ENCODE results near the gene CYB5R4. TPM values are rescaled to one million over a fixed set of nuclear protein-coding genes. Genes with fewer than 3 reads are reported as not detected.

CYB5R4 gene
- polyA plus RNA-seq, 1 of the 3 experiments (the other 2 are of a cell fraction) = 3.3 TPM

- Histone ChIP-seq H3K27me3 (ENCODE audit: insufficient read depth) (peaks cover 24% of the 10 kb centered on the region), H3F3A (replicated peaks; ENCODE audit: insufficient read depth) (no peaks in the 10 kb centered on the region), H3K27ac (ENCODE audit: low read depth in 2 of 2, low read length in 1 of 2) (no peak overlapping the region), H3K79me2 (ENCODE audit: insufficient read depth) (no peaks in the 10 kb centered on the region), H3K9me3 (no peaks in the 10 kb centered on the region), H4K20me1 (ENCODE audit: insufficient read depth) (no peaks in the 10 kb centered on the region), H3K9me2 (no peaks in the 10 kb centered on the region), H2AFZ (ENCODE audit: low read depth) (no peak overlapping the region), H3K4me2 (no peak overlapping the region), H3K9ac (no peak overlapping the region), H3K4me1 (ENCODE audit: control insufficient read depth in 1 of 2, insufficient read depth in 2 of 2, low read depth in 1 of 2, low read length in 1 of 2) (peaks cover 0 to 2% of the 10 kb centered on the region in 2 experiments; a peak in 2 of 4 replicates), H3K36me3 (replicated peaks in 1 of 2; ENCODE audit: control insufficient read depth in 1 of 2, insufficient read depth in 2 of 2, low read length in 1 of 2) (no peaks in the 10 kb centered on the region), H3K4me3 (ENCODE audit: low read depth in 2 of 2, low read length in 1 of 2) (no peak overlapping the region)
- no peak for TF ChIP-seq USF1 (IDR thresholded peaks at IDR 0.05; ENCODE audit: borderline replicate concordance, low read depth)
- 55% methylated on average over 2 of the region's 2 CpGs for WGBS (ENCODE audit: low lambda C conversion rate)
- ChIA-PET POLR2A (no interaction called here), CTCF (interaction anchor here (0.6 kb wide), 1 partner anchor 10 kb away, joined by 3 read pairs; no protein-coding TSS in a partner anchor)
- no peak for DNase-seq
Measured at GRCh38 chr6:83849127-83849526, 10.4 kb upstream of the CYB5R4 start.

- POLR2A ChIA-PET = no interaction called here
- no peak overlapping the region for H2AFZ ChIP-seq (ENCODE audit: low read depth)
- CTCF ChIA-PET = no interaction called here
- H3K27ac ChIP-seq (ENCODE audit: low read depth in 2 of 2, low read length in 1 of 2) = no peak overlapping the region
- H3F3A ChIP-seq (replicated peaks; ENCODE audit: insufficient read depth) = no peaks in the 10 kb centered on the region
- H3K9me2 ChIP-seq = no peaks in the 10 kb centered on the region
- H3K27me3 ChIP-seq (ENCODE audit: insufficient read depth) = peaks cover 28% of the 10 kb centered on the region
- DNase-seq = no peak
- no peaks in the 10 kb centered on the region for H4K20me1 ChIP-seq (ENCODE audit: insufficient read depth)
- TF ChIP-seq CTCF (IDR thresholded peaks at IDR 0.05) = no peak
- no peak for TF ChIP-seq MAX (IDR thresholded peaks at IDR 0.05; ENCODE audit: low read depth)
- TF ChIP-seq RFX5 (IDR thresholded peaks at IDR 0.05; ENCODE audit: low read length) = no peak
- TF ChIP-seq GATA2 (CRISPR knock-in tag; IDR thresholded peaks at IDR 0.05) = no peak
- TF ChIP-seq YY1 (IDR thresholded peaks at IDR 0.05; ENCODE audit: low read depth) = no peak
- TF ChIP-seq REST (IDR thresholded peaks at IDR 0.05; ENCODE audit: low read depth, low read length) = 0 out of 2 replicates have a peak, but pooled peaks have one; percentile 40
- no peak for TF ChIP-seq POLR2AphosphoS5 (IDR thresholded peaks at IDR 0.05; ENCODE audit: low read depth, low read length)
- no peaks in the 10 kb centered on the region for H3K79me2 ChIP-seq (ENCODE audit: insufficient read depth)
- no peaks in the 10 kb centered on the region for H3K36me3 ChIP-seq (replicated peaks in 1 of 2; ENCODE audit: control insufficient read depth in 1 of 2, insufficient read depth in 2 of 2, low read length in 1 of 2)
- no peaks in the 10 kb centered on the region for H3K9me3 ChIP-seq
- H3K4me2 ChIP-seq = no peak overlapping the region
- H3K9ac ChIP-seq = no peak overlapping the region
- 52% methylated on average over 3 of the region's 3 CpGs for whole genome bisulfite sequencing (ENCODE audit: low lambda C conversion rate)
- H3K4me3 ChIP-seq (ENCODE audit: low read depth in 2 of 2, low read length in 1 of 2) = no peak overlapping the region
- H3K4me1 ChIP-seq (ENCODE audit: control insufficient read depth in 1 of 2, insufficient read depth in 2 of 2, low read depth in 1 of 2, low read length in 1 of 2) = peaks cover 0 to 2% of the 10 kb centered on the region in 2 experiments; a peak in 2 of 4 replicates
Measured at GRCh38 chr6:83849610-83850009, 9.9 kb upstream of the CYB5R4 start.
